OCI-LY7 (cell line): ENCODE data around the gene PDE12. TPM values are rescaled to one million over a fixed set of nuclear protein-coding genes. Genes with fewer than 3 reads are reported as not detected.
A peak's percentile ranks its signal among the peaks of the same experiment; 100 is the strongest.

Experiments used
- Bru-seq: library from RNA; stranded (reverse); fragments of 400-500 nt; gene quantifications from one replicate; lab custom pipeline; 2021; lab: Mats Ljungman, UMichigan
- BruChase-seq, 2 experiments: library from RNA; stranded (reverse); fragments of 400-500 nt; gene quantifications; one replicate each; lab custom pipeline; 2021; lab: Mats Ljungman, UMichigan
- BruUV-seq: library from RNA; stranded (reverse); fragments of 400-500 nt; replicated peaks from 2 replicates; lab custom pipeline; 2021; lab: Mats Ljungman, UMichigan
- CTCF ChIA-PET: fragments of 300-600 bp; sonication (Branson Sonifier 250); formaldehyde crosslinking; loops from one replicate; lab custom pipeline; 2022; ENCODE audit warnings: antibody characterized with exemption; ENCODE audit not compliant: unreplicated experiment; lab: Charles Lee
- POLR2A ChIA-PET: fragments of 300-600 bp; sonication (Branson Sonifier 250); formaldehyde crosslinking; loops from one replicate; lab custom pipeline; 2022; ENCODE audit warnings: antibody characterized with exemption; lab: Charles Lee
- DNase-seq: peaks from one replicate; pipeline ENCODE4 v3.0.0-alpha.2; 2015; ENCODE audit warnings: low spot score
- H2AFZ ChIP-seq: fragments of 200-600 bp; sonication (generic), shearing (Covaris generic); 2 replicates; pipeline ENCODE4 v1.6.1; 2014; ENCODE audit warnings: mild to moderate bottlenecking, antibody characterized with exemption, low read length, moderate library complexity
- H3K27ac ChIP-seq: fragments of 200-600 bp; sonication (generic); 2 replicates; pipeline ENCODE4 v1.5.1; 2014; ENCODE audit warnings: mixed run types, low read depth, mild to moderate bottlenecking, moderate library complexity, low read length, inconsistent platforms; ENCODE audit not compliant: poor library complexity, severe bottlenecking
- H3K36me3 ChIP-seq: fragments of 200-600 bp; sonication (generic); 2 replicates; pipeline ENCODE4 v1.6.1; 2014; ENCODE audit warnings: mild to moderate bottlenecking, antibody characterized with exemption, low read length, moderate library complexity, mixed read lengths; ENCODE audit not compliant: insufficient read depth
- H3K4me1 ChIP-seq: fragments of 200-600 bp; sonication (generic); 2 replicates; pipeline ENCODE4 v1.5.1; 2014; ENCODE audit warnings: mild to moderate bottlenecking, low read length; ENCODE audit not compliant: insufficient read depth, poor library complexity, severe bottlenecking
- H3K4me2 ChIP-seq: fragments of 200-600 bp; sonication (generic); 2 replicates; pipeline ENCODE4 v1.6.1; 2014; ENCODE audit warnings: mild to moderate bottlenecking, low read length
- H3K4me3 ChIP-seq: fragments of 200-600 bp; sonication (generic); 2 replicates; pipeline ENCODE4 v1.5.1; 2014; ENCODE audit warnings: mild to moderate bottlenecking, low read depth, low read length; ENCODE audit not compliant: poor library complexity, severe bottlenecking
- H3K79me2 ChIP-seq: fragments of 200-600 bp; sonication (generic); 2 replicates; pipeline ENCODE4 v1.6.1; 2016; ENCODE audit warnings: low read depth, mild to moderate bottlenecking, low read length, moderate library complexity, mixed read lengths; ENCODE audit not compliant: insufficient read depth
- H3K9me2 ChIP-seq: fragments of 200-600 bp; sonication (generic); 2 replicates; pipeline ENCODE4 v1.6.1; 2016; ENCODE audit warnings: mild to moderate bottlenecking, low read length, mixed read lengths; ENCODE audit not compliant: insufficient read depth
- H3K9me3 ChIP-seq: fragments of 200-600 bp; sonication (generic); 2 replicates; pipeline ENCODE4 v1.6.1; 2014; ENCODE audit warnings: mild to moderate bottlenecking, mixed run types, low read length, mixed read lengths
- H4K20me1 ChIP-seq: fragments of 200-600 bp; sonication (generic); 2 replicates; pipeline ENCODE4 v1.6.1; 2014; ENCODE audit warnings: mild to moderate bottlenecking, antibody characterized with exemption, low read length, moderate library complexity, mixed read lengths; ENCODE audit not compliant: insufficient read depth
- CTCF ChIP-seq: fragments of 200-600 bp; sonication (generic); conservative IDR thresholded peaks from 2 replicates; pipeline ENCODE4 v1.5.1; 2014; ENCODE audit warnings: mild to moderate bottlenecking, antibody characterized with exemption, low read length, moderate library complexity, mixed read lengths
- EZH2phosphoT487 ChIP-seq: fragments of 200-600 bp; sonication (generic); IDR thresholded peaks from 2 replicates; pipeline ENCODE4 v1.6.1; 2018; ENCODE audit warnings: low read depth, borderline replicate concordance, mild to moderate bottlenecking, mixed run types, antibody characterized with exemption, low read length, moderate library complexity, mixed read lengths
- intact Hi-C: fragments of 100-400 bp; cut with micrococcal nuclease; formaldehyde crosslinking; loops from one replicate; pipeline ENCODE4 v1.10.0; 2022; ENCODE audit not compliant: unreplicated experiment
- long read RNA-seq: library from polyadenylated mRNA; stranded (forward); transcript quantifications from one replicate; pipeline ENCODE4 v2.0.0, GENCODE V29; 2022
- total RNA-seq, 2 experiments: library from RNA; depleted of rRNA in 1 of 2; stranded (reverse); fragments of >200 nt in 1 of 2; shearing (Covaris generic) in 1 of 2; gene quantifications; 2 replicates each; pipeline ENCODE4 v1.2.3, GENCODE V29; 2014 to 2022

PDE12 gene
- total RNA-seq (2014; rRNA removed; shearing (Covaris generic)) (15.2 and 19.3 TPM in 2 replicates), total RNA-seq (2022) (25.6 and 29.7 TPM in 2 replicates), Bru-seq, nascent RNA (percentile 90 among the genes with signal in this experiment), BruChase-seq, experiment 1, labeled RNA remaining after a 6-hour chase (percentile 80 among the genes with signal in this experiment), BruChase-seq, experiment 2, labeled RNA remaining after a 2-hour chase (percentile 98 among the genes with signal in this experiment)
- long read RNA-seq, full-length matches to known transcripts: 84 of 92 reads
- long read RNA-seq, partial matches to known transcripts: 0 of 92 reads
- long read RNA-seq, other reads (novel, unspliced or antisense): 8 of 92 reads

GRCh38 chr3:57555738-57556458 is at the start of gene PDE12:
TSS of gene PDE12 (plus strand) at chr3:57556274. CDS start at chr3:57556380, 106 bp downstream.
- Histone ChIP-seq H3K27ac (peak within 1 kb of the TSS; percentile 77), H3K79me2 (peaks cover 52% of the 10 kb centered on the region), H3K9me3 (no peaks in the 10 kb centered on the region), H3K9me2 (no peaks in the 10 kb centered on the region), H3K36me3 (peaks cover 35% of the 10 kb centered on the region), H3K4me1 (peaks cover 31% of the 10 kb centered on the region), H2AFZ (peak within 1 kb of the TSS; percentile 90), H4K20me1 (peaks cover 24% of the 10 kb centered on the region), H3K4me2 (peak within 1 kb of the TSS; percentile 87), H3K4me3 (peak within 1 kb of the TSS; percentile 78)
- DNase-seq: peak; percentile 95
- TF ChIP-seq CTCF (no peak), EZH2phosphoT487 (no peak)
- ChIA-PET POLR2A (interaction anchor here (0.6 to 2.7 kb wide), 10 partner anchors 10 to 490 kb away, joined by 3 to 7 read pairs (median 3); partner anchors contain the start of gene ARF4), CTCF (no interaction called here)
- BruUV-seq: no TSS peak
- intact Hi-C loops: loop anchor here (5.0 to 10.0 kb wide), 3 partner anchors 116 to 381 kb away; partner anchors contain the start of gene SLMAP

GRCh38 chr3:57512166-57512565 is 43.9 kb upstream of the PDE12 start:
- H3K9me3 ChIP-seq: no peaks in the 10 kb centered on the region
- BruUV-seq: no TSS peak
- TF ChIP-seq EZH2phosphoT487: no peak
- TF ChIP-seq CTCF: no peak
- no peaks in the 10 kb centered on the region for H4K20me1 ChIP-seq
- ChIA-PET POLR2A (interaction anchor here (0.7 kb wide), 1 partner anchor 13 kb away, joined by 3 read pairs; no protein-coding TSS in a partner anchor), CTCF (no interaction called here)
- H3K4me3 ChIP-seq: no peak overlapping the region
- H3K9me2 ChIP-seq: no peaks in the 10 kb centered on the region
- no peaks in the 10 kb centered on the region for H3K4me1 ChIP-seq
- H3K4me2 ChIP-seq: no peak overlapping the region
- H2AFZ ChIP-seq: no peak overlapping the region
- H3K36me3 ChIP-seq: no peaks in the 10 kb centered on the region
- H3K27ac ChIP-seq: no peak overlapping the region
- intact Hi-C loops: no loop called here
- H3K79me2 ChIP-seq: no peaks in the 10 kb centered on the region
- DNase-seq: no peak
